GM12878 (cell line): ENCODE data around the gene ROR2. TPM values are rescaled to one million over a fixed set of nuclear protein-coding genes. Genes with fewer than 3 reads are reported as not detected.

Source experiments
- ATAC-seq: fragments of 200-7000 bp; cut with Tn5 transposase; 3 replicates; pipeline ENCODE4 v1.9.1; 2020; ENCODE audit warnings: mild to moderate bottlenecking, moderate library complexity
- BruUV-seq: library from RNA; stranded (reverse); fragments of 400-500 nt; replicated peaks from 2 replicates; lab custom pipeline; 2021; lab: Mats Ljungman, UMichigan
- CTCF ChIA-PET: fragments of 300-600 bp; sonication (Branson Sonifier 250); formaldehyde crosslinking; extraction: SDS; loops from one replicate; lab custom pipeline; 2021; ENCODE audit warnings: inconsistent platforms; lab: Yijun Ruan, JAX
- POLR2A ChIA-PET: fragments of 350-600 bp; formaldehyde crosslinking; extraction: SDS; loops from one replicate; lab custom pipeline; 2021; ENCODE audit warnings: inconsistent platforms; lab: Charles Lee
- RAD21 ChIA-PET: fragments of 300-600 bp; sonication (Branson Sonifier 250); formaldehyde crosslinking; loops from one replicate; lab custom pipeline; 2023; ENCODE audit warnings: antibody characterized with exemption; ENCODE audit not compliant: unreplicated experiment; lab: Charles Lee
- SMC1A ChIA-PET: fragments of 300-600 bp; sonication (Branson Sonifier 250); formaldehyde crosslinking; loops from one replicate; lab custom pipeline; 2023; ENCODE audit not compliant: unreplicated experiment, uncharacterized antibody; lab: Charles Lee
- DNase-seq: peaks from one replicate; pipeline ENCODE4 v3.0.0-alpha.2; 2011; ENCODE audit warnings: low read depth, low spot score
- FAIRE-seq: peaks from 3 replicates; lab custom pipeline; 2011; peaks lifted over from hg19 to GRCh38; lab: Jason Lieb, UNC
- H2AFZ ChIP-seq: 2 replicates; pipeline ENCODE4 v1.6.0; 2011; ENCODE audit warnings: low read depth, low read length, control low read depth; ENCODE audit not compliant: control insufficient read depth
- H3K27ac ChIP-seq: 2 replicates; pipeline ENCODE4 v1.5.1; 2011; ENCODE audit warnings: control low read depth; ENCODE audit not compliant: control insufficient read depth, insufficient read depth
- H3K27me3 ChIP-seq, 2 experiments: replicated peaks in 1 of 2; 2 replicates each; pipeline versions ENCODE4 v1.6.0 to v1.6.1; 2011; ENCODE audit warnings: low read length in 1 of 2; ENCODE audit not compliant: control insufficient read depth in 2 of 2, insufficient read depth in 2 of 2
- H3K36me3 ChIP-seq, 2 experiments: 2 replicates each; pipeline ENCODE4 v1.5.1; 2011; ENCODE audit warnings: low read length in 1 of 2; ENCODE audit not compliant: control insufficient read depth in 2 of 2, insufficient read depth in 2 of 2
- H3K4me1 ChIP-seq: 2 replicates; pipeline ENCODE4 v1.6.1; 2011; ENCODE audit warnings: mild to moderate bottlenecking, low read length, moderate library complexity, mixed read lengths; ENCODE audit not compliant: control insufficient read depth, insufficient read depth
- H3K4me2 ChIP-seq: 2 replicates; pipeline ENCODE4 v1.6.0; 2011; ENCODE audit warnings: control low read depth; ENCODE audit not compliant: control insufficient read depth, insufficient read depth
- H3K4me3 ChIP-seq: fragments of 200-600 bp; sonication (generic); 2 replicates; pipeline ENCODE4 v1.5.1; 2016
- H3K79me2 ChIP-seq: 2 replicates; pipeline ENCODE4 v1.6.0; 2011; ENCODE audit warnings: low read length; ENCODE audit not compliant: control insufficient read depth, insufficient read depth
- H3K9ac ChIP-seq: 2 replicates; pipeline ENCODE4 v1.8.0; 2011; ENCODE audit warnings: low read length, control low read depth, mixed read lengths; ENCODE audit not compliant: control insufficient read depth, insufficient read depth
- H3K9me3 ChIP-seq: replicated peaks from 3 replicates; pipeline ENCODE4 v1.5.1; 2011; ENCODE audit warnings: mild to moderate bottlenecking, low read length; ENCODE audit not compliant: control insufficient read depth, insufficient read depth
- H4K20me1 ChIP-seq: 2 replicates; pipeline ENCODE4 v1.6.0; 2011; ENCODE audit not compliant: control insufficient read depth, insufficient read depth
- ATF7 ChIP-seq: fragments of 450-650 bp; IDR thresholded peaks from 2 replicates; pipeline ENCODE4 v1.6.1; 2016; ENCODE audit warnings: low read depth, mild to moderate bottlenecking
- BCL3 ChIP-seq: IDR thresholded peaks from 2 replicates; pipeline ENCODE4 v1.6.1; 2011; ENCODE audit warnings: borderline replicate concordance, low read depth, mild to moderate bottlenecking, moderate library complexity, low read length; ENCODE audit not compliant: insufficient read depth, poor library complexity, severe bottlenecking
- POLR2AphosphoS5 ChIP-seq: IDR thresholded peaks from 2 replicates; pipeline ENCODE4 v1.6.1; 2011; ENCODE audit warnings: mild to moderate bottlenecking, low read length, inconsistent platforms
- ZZZ3 ChIP-seq: IDR thresholded peaks from 2 replicates; pipeline ENCODE4 v1.6.1; 2011; ENCODE audit warnings: low read depth; ENCODE audit not compliant: control insufficient read depth, insufficient read length
- WGBS: methylation state at CpG from one replicate; pipeline ENCODE4 v1.1.6; 2016; ENCODE audit warnings: low lambda C conversion rate; ENCODE audit not compliant: insufficient replicate concordance, insufficient coverage; ENCODE audit errors: missing lambda C conversion rate; 5-methylcytosine and 5-hydroxymethylcytosine counted together
- in situ Hi-C: fragments of 300-500 bp; cut with MboI; formaldehyde crosslinking; loops from 9 replicates; pipeline ENCODE4 v1.14.3; 2018; ENCODE audit warnings: mixed read lengths
- intact Hi-C: fragments of 100-400 bp; cut with micrococcal nuclease; formaldehyde crosslinking; loops from one replicate; pipeline ENCODE4 v1.14.2; 2022; ENCODE audit not compliant: unreplicated experiment
- polyA plus RNA-seq, 11 experiments: library from polyadenylated mRNA; depleted of rRNA in 4 of 11; unstranded in 6 of 11; stranded (reverse) in 5 of 11; fragments of >200 nt; fragmentation: Nextera tagmentation in 4 of 11; fragmentation: Illumina TruSeq in 1 of 11; extraction: Ambion mirVana in 4 of 11; extraction: Trizol in 1 of 11; gene quantifications; 1 replicate in 1 of 11; 2 replicates in 10 of 11; pipeline versions ENCODE4 v1.2.1 to v1.2.3, GENCODE V29; 2011 to 2016; ENCODE audit warnings: inconsistent platforms in 2 of 11, missing spikeins in 2 of 11, low read depth in 1 of 11
- total RNA-seq, 4 experiments: library from RNA; depleted of rRNA in 3 of 4; stranded (reverse); fragments of >200 nt in 3 of 4; fragmentation: Illumina TruSeq in 1 of 4; extraction: Trizol in 1 of 4; gene quantifications; 2 replicates each; pipeline versions ENCODE4 v1.2.1 to v1.2.3, GENCODE V29; 2013 to 2021

Gene ROR2
- total and polyA plus RNA-seq, 10 of the 15 experiments (the other 5 are each of a cell fraction or from before 2014, with no cell fraction given) = 0.03 to 0.05 TPM; not detected in 8

- FAIRE-seq = no peak
- Histone ChIP-seq H3K79me2 (no peaks in the 10 kb centered on the region), H3K4me3 (no peak overlapping the region), H3K27ac (no peak overlapping the region), H3K27me3 (no peaks in the 10 kb centered on the region; a peak in 2 of 4 replicates), H3K4me2 (no peak overlapping the region), H3K4me1 (no peaks in the 10 kb centered on the region), H3K9me3 (no peaks in the 10 kb centered on the region), H4K20me1 (no peaks in the 10 kb centered on the region), H3K9ac (no peak overlapping the region), H3K36me3 (no peaks in the 10 kb centered on the region), H2AFZ (no peak overlapping the region)
- TF ChIP-seq BCL3 (peak; percentile 37), ZZZ3 (no peak)
- ChIA-PET SMC1A (no interaction called here), CTCF (no interaction called here), POLR2A (interaction anchor here (0.5 kb wide), 1 partner anchor 14 kb away, joined by 3 read pairs; no protein-coding TSS in a partner anchor), RAD21 (no interaction called here)
- intact Hi-C loops = no loop called here
- WGBS = 55% methylated on average over 24 of the region's 24 CpGs
- BruUV-seq = no TSS peak
- no peak for DNase-seq
- no peak for ATAC-seq
- in situ Hi-C loops = no loop called here
Observed at GRCh38 chr9:91809581-91810285, 140.3 kb downstream of the ROR2 start.

GRCh38 chr9:91807643-91808246 is 142.3 kb downstream of the ROR2 start:
- ChIA-PET SMC1A (interaction anchor here (0.7 kb wide), 1 partner anchor 1136 kb away, joined by 4 read pairs; no protein-coding TSS in a partner anchor), RAD21 (no interaction called here), POLR2A (no interaction called here)
- Histone ChIP-seq H3K4me2 (no peak overlapping the region), H3K4me1 (no peaks in the 10 kb centered on the region), H3K4me3 (no peak overlapping the region), H3K36me3 (no peaks in the 10 kb centered on the region), H2AFZ (no peak overlapping the region), H3K27me3 (no peaks in the 10 kb centered on the region; a peak in 2 of 4 replicates), H4K20me1 (no peaks in the 10 kb centered on the region), H3K79me2 (no peaks in the 10 kb centered on the region), H3K9me3 (no peaks in the 10 kb centered on the region), H3K9ac (no peak overlapping the region), H3K27ac (no peak overlapping the region)
- DNase-seq = no peak
- intact Hi-C loops (no loop called here), in situ Hi-C loops (no loop called here)
- 17% methylated on average over 8 of the region's 8 CpGs for WGBS
- BruUV-seq = no TSS peak
- no peak for ATAC-seq
- no peak for FAIRE-seq
- TF ChIP-seq POLR2AphosphoS5 = no peak
- TF ChIP-seq ATF7 = 0 out of 2 replicates have a peak, but pooled peaks have one; percentile 14
- TF ChIP-seq, all 136 proteins: peak for 1
- CTCF ChIA-PET = no interaction called here
